Measurements from ENCODE around the gene COL4A1.

COL4A1 gene

GRCh38 chr13:110211046-110211445 is 95.9 kb downstream of the COL4A1 start:
- no peak overlapping the region for H3K4me3 ChIP-seq (ENCODE audit: low read depth, low read length)
- no peak for DNase-seq (ENCODE audit: low read depth)
- TF ChIP-seq, protein P1, sequence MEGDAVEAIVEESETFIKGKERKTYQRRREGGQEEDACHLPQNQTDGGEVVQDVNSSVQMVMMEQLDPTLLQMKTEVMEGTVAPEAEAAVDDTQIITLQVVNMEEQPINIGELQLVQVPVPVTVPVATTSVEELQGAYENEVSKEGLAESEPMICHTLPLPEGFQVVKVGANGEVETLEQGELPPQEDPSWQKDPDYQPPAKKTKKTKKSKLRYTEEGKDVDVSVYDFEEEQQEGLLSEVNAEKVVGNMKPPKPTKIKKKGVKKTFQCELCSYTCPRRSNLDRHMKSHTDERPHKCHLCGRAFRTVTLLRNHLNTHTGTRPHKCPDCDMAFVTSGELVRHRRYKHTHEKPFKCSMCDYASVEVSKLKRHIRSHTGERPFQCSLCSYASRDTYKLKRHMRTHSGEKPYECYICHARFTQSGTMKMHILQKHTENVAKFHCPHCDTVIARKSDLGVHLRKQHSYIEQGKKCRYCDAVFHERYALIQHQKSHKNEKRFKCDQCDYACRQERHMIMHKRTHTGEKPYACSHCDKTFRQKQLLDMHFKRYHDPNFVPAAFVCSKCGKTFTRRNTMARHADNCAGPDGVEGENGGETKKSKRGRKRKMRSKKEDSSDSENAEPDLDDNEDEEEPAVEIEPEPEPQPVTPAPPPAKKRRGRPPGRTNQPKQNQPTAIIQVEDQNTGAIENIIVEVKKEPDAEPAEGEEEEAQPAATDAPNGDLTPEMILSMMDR (IDR thresholded peaks at IDR 0.05; ENCODE audit: insufficient read depth, low read depth, low read length, missing control alignments), result no peak

- no peak overlapping the region for H3K4me3 ChIP-seq (ENCODE audit: low read depth, low read length)
- TF ChIP-seq, protein P1 (IDR thresholded peaks at IDR 0.05; ENCODE audit: insufficient read depth, low read depth, low read length, missing control alignments), result no peak
- no peak for DNase-seq (ENCODE audit: low read depth)
These were observed 96.4 kb downstream of the COL4A1 start for GRCh38 chr13:110210604-110210985.

DNA sequence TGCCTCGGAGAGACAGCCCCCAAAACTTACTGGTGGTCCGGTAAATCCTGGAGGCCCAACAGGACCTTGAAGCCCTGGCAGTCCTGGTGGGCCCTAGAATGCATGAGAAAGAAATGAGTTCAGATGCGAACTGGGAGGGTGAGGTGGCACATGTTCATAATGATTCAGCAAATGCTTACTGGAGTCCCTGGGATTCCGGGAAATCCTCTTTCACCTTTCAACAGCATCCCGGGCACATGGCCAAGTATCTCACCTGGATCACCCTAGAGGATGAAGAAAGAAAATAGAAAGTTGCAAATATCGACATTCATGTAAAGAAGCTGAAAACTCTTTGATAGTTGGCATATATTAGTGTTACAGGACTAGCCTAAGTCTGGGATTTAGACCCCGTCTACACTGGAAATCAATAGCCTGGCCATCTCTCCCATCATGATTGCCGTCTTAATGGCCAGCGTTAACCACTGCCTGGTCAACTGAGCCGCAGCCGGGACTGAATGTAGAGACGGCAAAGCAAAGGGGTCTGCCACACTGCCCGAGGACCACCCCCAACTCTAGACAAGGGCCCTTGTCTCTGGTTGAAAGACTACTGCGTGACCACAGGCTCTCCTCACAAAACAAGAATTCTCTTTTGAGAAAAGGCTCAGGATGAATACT is 96.9 kb downstream of the COL4A1 start:
- no peak for DNase-seq (ENCODE audit: low read depth)
- TF ChIP-seq, protein P1 (IDR thresholded peaks at IDR 0.05; ENCODE audit: insufficient read depth, low read depth, low read length, missing control alignments), result no peak
- H3K4me3 ChIP-seq (ENCODE audit: low read depth, low read length), result no peak overlapping the region

GRCh38 chr13:110208116-110208515 is 98.8 kb downstream of the COL4A1 start:
- no peak for DNase-seq (ENCODE audit: low read depth)
- no peak overlapping the region for H3K4me3 ChIP-seq (ENCODE audit: low read depth, low read length)

GRCh38 chr13:110206996-110207395 is 100.0 kb downstream of the COL4A1 start:
- H3K4me3 ChIP-seq (ENCODE audit: low read depth, low read length), result no peak overlapping the region
- TF ChIP-seq, protein P1 (IDR thresholded peaks at IDR 0.05; ENCODE audit: insufficient read depth, low read depth, low read length, missing control alignments), result no peak
- DNase-seq (ENCODE audit: low read depth), result no peak

More at GRCh38 chr13:110208116-110208515, 98.8 kb downstream of the COL4A1 start:
- TF ChIP-seq, protein P1 (IDR thresholded peaks at IDR 0.05; ENCODE audit: insufficient read depth, low read depth, low read length, missing control alignments), result no peak

DNA sequence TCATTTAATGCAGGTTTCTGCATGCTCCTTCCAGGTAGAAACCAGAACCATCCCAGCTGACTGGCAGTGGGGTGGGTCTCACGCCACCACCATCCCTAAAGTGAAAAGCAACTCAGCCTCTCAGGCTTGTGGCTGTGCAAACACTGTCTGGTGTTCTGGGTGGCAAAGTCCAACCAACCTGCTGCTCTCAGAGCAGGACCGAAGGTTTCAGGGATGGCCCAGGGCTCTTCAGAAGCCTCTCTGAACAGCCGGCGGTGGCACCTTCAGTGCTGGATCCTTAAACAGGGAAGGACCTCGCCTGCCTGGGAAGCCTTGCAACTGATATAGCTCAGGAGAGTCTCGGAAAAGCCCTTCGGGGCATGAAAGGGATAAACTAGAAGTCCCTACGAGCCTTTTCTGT is 100.8 kb downstream of the COL4A1 start:
- TF ChIP-seq, protein P1 (IDR thresholded peaks at IDR 0.05; ENCODE audit: insufficient read depth, low read depth, low read length, missing control alignments), result no peak
- H3K4me3 ChIP-seq (ENCODE audit: low read depth, low read length), result no peak overlapping the region
- DNase-seq (ENCODE audit: low read depth), result no peak

- DNase-seq (ENCODE audit: low read depth), result no peak
- TF ChIP-seq, protein P1 (IDR thresholded peaks at IDR 0.05; ENCODE audit: insufficient read depth, low read depth, low read length, missing control alignments), result no peak
- H3K4me3 ChIP-seq (ENCODE audit: low read depth, low read length), result no peak overlapping the region
These were observed 105.8 kb downstream of the COL4A1 start for GRCh38 chr13:110201114-110201513.
